ENCODE data around the gene LHFPL3.

DNA sequence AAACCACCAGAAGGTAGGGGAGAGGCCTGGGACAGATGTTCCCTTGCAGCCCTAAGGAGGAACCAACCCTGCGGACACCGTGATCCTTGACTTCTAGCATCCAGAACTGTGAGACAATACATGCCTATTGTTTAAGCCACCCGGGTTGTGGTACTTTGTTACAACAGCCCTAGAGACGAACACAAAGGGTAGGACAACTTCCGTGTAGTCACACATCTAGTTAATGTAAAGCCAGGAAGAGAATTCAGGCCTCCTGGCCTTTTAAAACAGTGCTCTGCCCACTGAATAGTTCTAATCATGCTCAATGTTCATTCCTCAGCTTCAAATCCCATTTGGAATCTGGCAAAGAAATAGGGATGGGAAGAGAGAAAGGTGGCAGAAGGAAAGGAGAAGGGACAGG is 445.4 kb downstream of the LHFPL3 start:
- TF ChIP-seq, protein P1, sequence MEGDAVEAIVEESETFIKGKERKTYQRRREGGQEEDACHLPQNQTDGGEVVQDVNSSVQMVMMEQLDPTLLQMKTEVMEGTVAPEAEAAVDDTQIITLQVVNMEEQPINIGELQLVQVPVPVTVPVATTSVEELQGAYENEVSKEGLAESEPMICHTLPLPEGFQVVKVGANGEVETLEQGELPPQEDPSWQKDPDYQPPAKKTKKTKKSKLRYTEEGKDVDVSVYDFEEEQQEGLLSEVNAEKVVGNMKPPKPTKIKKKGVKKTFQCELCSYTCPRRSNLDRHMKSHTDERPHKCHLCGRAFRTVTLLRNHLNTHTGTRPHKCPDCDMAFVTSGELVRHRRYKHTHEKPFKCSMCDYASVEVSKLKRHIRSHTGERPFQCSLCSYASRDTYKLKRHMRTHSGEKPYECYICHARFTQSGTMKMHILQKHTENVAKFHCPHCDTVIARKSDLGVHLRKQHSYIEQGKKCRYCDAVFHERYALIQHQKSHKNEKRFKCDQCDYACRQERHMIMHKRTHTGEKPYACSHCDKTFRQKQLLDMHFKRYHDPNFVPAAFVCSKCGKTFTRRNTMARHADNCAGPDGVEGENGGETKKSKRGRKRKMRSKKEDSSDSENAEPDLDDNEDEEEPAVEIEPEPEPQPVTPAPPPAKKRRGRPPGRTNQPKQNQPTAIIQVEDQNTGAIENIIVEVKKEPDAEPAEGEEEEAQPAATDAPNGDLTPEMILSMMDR (IDR thresholded peaks at IDR 0.05 in 2 of 3, conservative IDR thresholded peaks at IDR 0.05 in 1 of 3; ENCODE audit: borderline replicate concordance in 1 of 3, insufficient read depth in 1 of 3, low read depth in 2 of 3, low read length in 2 of 3): no peak
- TF ChIP-seq EZH2 (IDR thresholded peaks at IDR 0.05) (no peak), POLR2A (IDR thresholded peaks at IDR 0.05; ENCODE audit: borderline replicate concordance, extremely low read depth, insufficient read depth, insufficient read length) (no peak), POLR2AphosphoS5 (IDR thresholded peaks at IDR 0.05; ENCODE audit: low read depth, low read length) (no peak)
